K562 (cell line): ENCODE measurements around the gene ANO3. TPM values are rescaled to one million over a fixed set of nuclear protein-coding genes. Genes with fewer than 3 reads are reported as not detected.

ENCODE experiments used
- ATAC-seq: fragments of 200-7000 bp; cut with Tn5 transposase; 3 replicates; pipeline ENCODE4 v1.9.1; 2020; ENCODE audit warnings: moderate library complexity
- BruUV-seq: library from RNA; stranded (reverse); fragments of 400-500 nt; replicated peaks from 2 replicates; lab custom pipeline; 2021; lab: Mats Ljungman, UMichigan
- CTCF ChIA-PET: fragments of 300-600 bp; formaldehyde crosslinking; extraction: SDS; loops from one replicate; lab custom pipeline; 2021; ENCODE audit warnings: low intra/inter-chr PET ratio; lab: Yijun Ruan, JAX
- POLR2A ChIA-PET: fragments of 300-600, 350-650 bp; sonication (Branson Sonifier 250); formaldehyde crosslinking; extraction: SDS; loops from one replicate; lab custom pipeline; 2021; ENCODE audit warnings: antibody characterized with exemption, inconsistent platforms; lab: Yijun Ruan, JAX
- DNase-seq, 4 experiments: peaks; one replicate each; pipeline versions ENCODE4 v3.0.0 to v3.0.0-alpha.2; 2011 to 2018; ENCODE audit warnings: low spot score in 3 of 4, mixed read lengths in 3 of 4; ENCODE audit errors: extremely low read depth in 1 of 4
- FAIRE-seq: peaks from 2 replicates; lab custom pipeline; 2011; peaks lifted over from hg19 to GRCh38; lab: Jason Lieb, UNC
- H2AFZ ChIP-seq: 2 replicates; pipeline ENCODE4 v1.6.0; 2011; ENCODE audit warnings: low read depth, low read length, control low read depth, inconsistent platforms
- H3K27ac ChIP-seq: fragments of 200-600 bp; 3 replicates; pipeline ENCODE4 v1.8.0; 2011; ENCODE audit warnings: low read depth, mild to moderate bottlenecking, control low read depth, inconsistent platforms, low read length, moderate library complexity, mixed read lengths; ENCODE audit errors: extremely low read depth
- H3K27me3 ChIP-seq, 2 experiments: fragments of 300-600 bp in 1 of 2; 2 replicates in 1 of 2; 3 replicates in 1 of 2; pipeline versions ENCODE4 v1.6.0 to v1.8.0; 2011; ENCODE audit warnings: inconsistent platforms in 2 of 2, low read length in 2 of 2, mild to moderate bottlenecking in 1 of 2, mixed read lengths in 1 of 2, moderate library complexity in 1 of 2; ENCODE audit not compliant: control insufficient read depth in 2 of 2, insufficient read depth in 2 of 2
- H3K36me3 ChIP-seq: fragments of 300-600 bp; 3 replicates; pipeline ENCODE4 v1.8.0; 2011; ENCODE audit warnings: mild to moderate bottlenecking, low read length, inconsistent platforms; ENCODE audit not compliant: control insufficient read depth, insufficient read depth
- H3K4me1 ChIP-seq, 2 experiments: fragments of 200-600 bp in 1 of 2; replicated peaks in 1 of 2; 2 replicates in 1 of 2; 3 replicates in 1 of 2; pipeline versions ENCODE4 v1.5.1 to v1.8.0; 2011; ENCODE audit warnings: inconsistent platforms in 2 of 2, low read length in 2 of 2, mild to moderate bottlenecking in 1 of 2, mixed read lengths in 1 of 2, moderate library complexity in 1 of 2; ENCODE audit not compliant: control insufficient read depth in 2 of 2, insufficient read depth in 2 of 2
- H3K4me2 ChIP-seq: 2 replicates; pipeline ENCODE4 v1.6.1; 2011; ENCODE audit warnings: low read length, control low read depth, inconsistent platforms, mixed read lengths; ENCODE audit not compliant: insufficient read depth
- H3K4me3 ChIP-seq: fragments of 200-600 bp; sonication (generic), shearing (Covaris generic); 2 replicates; pipeline ENCODE4 v1.5.1; 2016; ENCODE audit warnings: control low read depth, inconsistent platforms
- H3K79me2 ChIP-seq: fragments of 200-600 bp; 3 replicates; pipeline ENCODE4 v1.8.0; 2011; ENCODE audit warnings: low read length, inconsistent platforms; ENCODE audit not compliant: control insufficient read depth, insufficient read depth
- H3K9ac ChIP-seq, 2 experiments: 2 replicates each; pipeline versions ENCODE4 v1.6.0 to v1.6.1; 2011; ENCODE audit warnings: low read depth in 2 of 2, low read length in 2 of 2, control low read depth in 1 of 2, inconsistent platforms in 1 of 2, mild to moderate bottlenecking in 1 of 2, mixed read lengths in 1 of 2; ENCODE audit not compliant: insufficient read depth in 1 of 2
- H3K9me1 ChIP-seq: one replicate; pipeline ENCODE4 v1.6.0; 2011; ENCODE audit warnings: inconsistent platforms, mild to moderate bottlenecking, low read length, moderate library complexity; ENCODE audit not compliant: control insufficient read depth, insufficient read depth
- H3K9me3 ChIP-seq: replicated peaks from 2 replicates; pipeline ENCODE4 v1.5.1; 2011; ENCODE audit warnings: low read depth, low read length, inconsistent platforms; ENCODE audit not compliant: control insufficient read depth, insufficient read depth
- H4K20me1 ChIP-seq: replicated peaks from 2 replicates; pipeline ENCODE4 v1.6.1; 2011; ENCODE audit warnings: low read length, inconsistent platforms, mixed read lengths; ENCODE audit not compliant: control insufficient read depth, insufficient read depth
- DNMT1 ChIP-seq: fragments of 450-650 bp; IDR thresholded peaks from 2 replicates; pipeline ENCODE4 v1.6.1; 2016; ENCODE audit warnings: antibody characterized with exemption, mild to moderate bottlenecking
- DPF2 ChIP-seq: fragments of 450-650 bp; IDR thresholded peaks from 2 replicates; pipeline ENCODE4 v1.6.1; 2016
- ETV1 ChIP-seq: fragments of 450-650 bp; conservative IDR thresholded peaks from 2 replicates; pipeline ENCODE4 v1.6.1; 2016; ENCODE audit warnings: missing genetic modification characterization, control low read depth, low read depth, missing compliant biosample characterization
- EZH2 ChIP-seq: IDR thresholded peaks from 2 replicates; pipeline ENCODE4 v1.6.1; 2012; ENCODE audit warnings: low read depth, mild to moderate bottlenecking, inconsistent platforms, low read length, borderline replicate concordance
- HDAC2 ChIP-seq: fragments of 450-650 bp; IDR thresholded peaks from 2 replicates; pipeline ENCODE4 v1.6.1; 2016; ENCODE audit warnings: mild to moderate bottlenecking
- TCF7L2 ChIP-seq: fragments of 150-350 bp; IDR thresholded peaks from 2 replicates; pipeline ENCODE4 v1.6.1; 2016; ENCODE audit warnings: low read depth, mild to moderate bottlenecking, low read length, moderate library complexity
- WGBS: fragments of 100-300 bp; shearing (Covaris generic); methylation state at CpG from one replicate; pipeline ENCODE4 v1.1.6; 2016; ENCODE audit warnings: low coverage, mixed read lengths; ENCODE audit not compliant: insufficient coverage; ENCODE audit errors: missing lambda C conversion rate; 5-methylcytosine and 5-hydroxymethylcytosine counted together
- in situ Hi-C: fragments of 300-500 bp; cut with MboI; formaldehyde crosslinking; loops from 4 replicates; pipeline ENCODE4 v1.15.0; 2018; ENCODE audit warnings: inconsistent platforms, mixed read lengths
- intact Hi-C: fragments of 100-400 bp; cut with micrococcal nuclease; formaldehyde crosslinking; loops from 2 replicates; pipeline ENCODE4 v1.14.2; 2022
- polyA plus RNA-seq, 8 experiments: library from polyadenylated mRNA; depleted of rRNA in 4 of 8; stranded (reverse) in 5 of 8; unstranded in 3 of 8; fragments of >200 nt; fragmentation: Nextera tagmentation in 2 of 8; fragmentation: Illumina TruSeq in 1 of 8; extraction: Ambion mirVana in 2 of 8; extraction: Trizol in 1 of 8; gene quantifications; 2 replicates each; pipeline versions ENCODE4 v1.2.1 to v1.2.3, GENCODE V29; 2011 to 2014; ENCODE audit warnings: inconsistent platforms in 1 of 8, missing spikeins in 1 of 8
- total RNA-seq, 7 experiments: library from RNA; depleted of rRNA in 6 of 7; stranded (reverse); fragments of >200 nt in 6 of 7; fragmentation: Illumina TruSeq in 2 of 7; extraction: Trizol in 2 of 7; gene quantifications; 2 replicates each; pipeline versions ENCODE4 v1.2.1 to v1.2.3, GENCODE V29; 2011 to 2021; ENCODE audit warnings: low replicate concordance in 1 of 7

ANO3 gene
- total and polyA plus RNA-seq, 9 of the 15 experiments (the other 6 are each of a cell fraction or from before 2014, with no cell fraction given): 0.01 to 0.13 (median 0.04) TPM; not detected in 1

- BruUV-seq: no TSS peak
- in situ Hi-C loops: no loop called here
- Histone ChIP-seq H4K20me1 (no peaks in the 10 kb centered on the region), H3K9me3 (no peaks in the 10 kb centered on the region), H3K27ac (no peak overlapping the region), H3K9me1 (no peaks in the 10 kb centered on the region), H3K4me2 (no peak overlapping the region), H3K4me1 (no peaks in the 10 kb centered on the region), H3K36me3 (no peaks in the 10 kb centered on the region), H3K4me3 (no peak overlapping the region)
- WGBS: 5% methylated on average over 7 of the region's 7 CpGs
- intact Hi-C loops: no loop called here
- ATAC-seq (no peak), DNase-seq (no peak)
- no peak for TF ChIP-seq DPF2
- TF ChIP-seq EZH2: no peak
- no peak for TF ChIP-seq ETV1
- no peak for TF ChIP-seq DNMT1
- no peak for TF ChIP-seq HDAC2
- TF ChIP-seq TCF7L2: no peak
- TF ChIP-seq, all 486 proteins: peak for 0
- ChIA-PET POLR2A (no interaction called here), CTCF (no interaction called here)
- H3K9ac ChIP-seq: no peak overlapping the region
- FAIRE-seq: no peak
- no peak overlapping the region for H2AFZ ChIP-seq
- no peaks in the 10 kb centered on the region for H3K27me3 ChIP-seq
- no peaks in the 10 kb centered on the region for H3K79me2 ChIP-seq
Measured at GRCh38 chr11:26607725-26608506, 276.0 kb downstream of the ANO3 start.
